ENCODE measurements around the gene KLC3.
A peak's percentile ranks its signal among the peaks of the same experiment; 100 is the strongest.

Gene KLC3

DNA sequence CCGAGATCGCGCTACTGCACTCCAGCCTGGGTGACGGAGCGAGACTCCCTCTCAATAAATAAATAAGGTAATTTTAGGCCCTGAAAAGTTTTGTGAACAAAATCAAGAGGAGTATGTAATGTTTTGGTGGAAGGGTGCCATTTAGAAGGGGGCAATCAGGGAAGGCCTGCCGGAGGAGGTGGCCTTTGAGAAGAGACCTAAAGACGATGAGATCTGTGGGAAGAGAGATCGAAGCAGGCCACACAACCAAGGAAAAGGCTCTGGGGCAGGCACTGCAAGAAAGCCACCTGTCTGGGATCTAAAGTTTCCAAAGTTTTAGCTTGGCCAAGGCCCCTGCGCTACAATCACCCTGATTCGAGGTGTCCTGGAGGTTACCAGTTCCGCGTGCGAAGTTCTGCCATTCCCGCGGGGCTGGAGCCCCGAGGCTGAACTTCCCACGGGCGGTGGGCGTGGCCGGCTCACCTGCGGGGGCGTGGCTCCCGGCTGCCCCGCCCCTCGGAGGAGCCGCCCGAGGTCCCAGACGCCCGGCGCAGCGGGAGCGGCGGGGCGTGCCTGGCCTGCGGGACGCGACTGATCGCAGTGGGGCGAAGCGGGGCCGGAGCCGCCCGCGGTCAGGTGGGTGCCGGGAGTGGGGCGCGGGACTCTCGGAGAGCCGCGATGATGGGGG, at the start of gene KLC3:
TSS of gene KLC3 (plus strand) at position 519 of the 667 bp plus-strand sequence. CDS start 4,792 bp downstream, outside the sequence.
- Mint-ChIP-seq H3K27ac (no peak within 1 kb of the TSS), H3K4me1 (peaks cover 8% of the 10 kb centered on the region), H3K9me3 (no peaks in the 10 kb centered on the region), H3K27me3 (peaks cover 23% of the 10 kb centered on the region), H3K4me3 (peak within 1 kb of the TSS; percentile 64), H3K36me3 (no peaks in the 10 kb centered on the region)

GRCh38 chr19:45291834-45292233, 48.7 kb upstream of the KLC3 start:
- no peaks in the 10 kb centered on the region for H3K9me3 Mint-ChIP-seq
- H3K27ac Mint-ChIP-seq = no peak overlapping the region
- H3K4me3 Mint-ChIP-seq = no peak overlapping the region
- peaks cover 27% of the 10 kb centered on the region for H3K36me3 Mint-ChIP-seq
- no peaks in the 10 kb centered on the region for H3K27me3 Mint-ChIP-seq
- peaks cover 5% of the 10 kb centered on the region for H3K4me1 Mint-ChIP-seq

- H3K9me3 Mint-ChIP-seq = no peaks in the 10 kb centered on the region
- H3K27me3 Mint-ChIP-seq = no peaks in the 10 kb centered on the region
- peaks cover 27% of the 10 kb centered on the region for H3K36me3 Mint-ChIP-seq
- H3K4me3 Mint-ChIP-seq = no peak overlapping the region
- H3K4me1 Mint-ChIP-seq = peaks cover 5% of the 10 kb centered on the region
- no peak overlapping the region for H3K27ac Mint-ChIP-seq
Measured at GRCh38 chr19:45293682-45294081, 46.9 kb upstream of the KLC3 start.

- Mint-ChIP-seq H3K4me1 (peaks cover 5% of the 10 kb centered on the region), H3K9me3 (no peaks in the 10 kb centered on the region), H3K27ac (peak overlapping the region; percentile 23), H3K27me3 (no peaks in the 10 kb centered on the region), H3K4me3 (no peak overlapping the region), H3K36me3 (peaks cover 27% of the 10 kb centered on the region)
Measured at GRCh38 chr19:45294291-45295029, 46.1 kb upstream of the KLC3 start.

GRCh38 chr19:45295873-45296272, 44.7 kb upstream of the KLC3 start:
- H3K27ac Mint-ChIP-seq = no peak overlapping the region
- H3K4me1 Mint-ChIP-seq = peaks cover 5% of the 10 kb centered on the region
- H3K27me3 Mint-ChIP-seq = no peaks in the 10 kb centered on the region
- no peak overlapping the region for H3K4me3 Mint-ChIP-seq
- no peaks in the 10 kb centered on the region for H3K9me3 Mint-ChIP-seq
- peaks cover 27% of the 10 kb centered on the region for H3K36me3 Mint-ChIP-seq

DNA sequence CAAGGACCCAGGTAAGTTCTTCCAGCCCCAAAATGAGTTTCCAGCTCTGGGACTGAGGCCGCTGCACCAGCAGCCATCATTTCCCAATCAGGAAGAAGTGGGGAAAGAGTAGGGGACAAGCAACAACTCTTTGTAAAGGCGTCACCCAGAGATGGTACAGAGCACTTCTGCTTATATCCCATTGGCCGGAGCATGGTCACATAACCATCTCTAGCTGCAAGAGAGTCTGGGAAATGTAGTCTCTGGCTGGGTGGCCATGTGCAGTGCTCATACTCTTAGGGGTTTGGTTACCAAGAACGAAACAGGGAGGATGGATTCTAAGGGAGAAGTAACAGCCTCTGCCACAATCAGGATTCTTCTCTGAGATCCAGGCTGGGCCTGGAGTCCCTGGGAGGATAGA, 44.2 kb upstream of the KLC3 start:
- Mint-ChIP-seq H3K27me3 (no peaks in the 10 kb centered on the region), H3K36me3 (peaks cover 25% of the 10 kb centered on the region), H3K9me3 (no peaks in the 10 kb centered on the region), H3K4me3 (no peak overlapping the region), H3K27ac (no peak overlapping the region), H3K4me1 (peaks cover 5% of the 10 kb centered on the region)

DNA sequence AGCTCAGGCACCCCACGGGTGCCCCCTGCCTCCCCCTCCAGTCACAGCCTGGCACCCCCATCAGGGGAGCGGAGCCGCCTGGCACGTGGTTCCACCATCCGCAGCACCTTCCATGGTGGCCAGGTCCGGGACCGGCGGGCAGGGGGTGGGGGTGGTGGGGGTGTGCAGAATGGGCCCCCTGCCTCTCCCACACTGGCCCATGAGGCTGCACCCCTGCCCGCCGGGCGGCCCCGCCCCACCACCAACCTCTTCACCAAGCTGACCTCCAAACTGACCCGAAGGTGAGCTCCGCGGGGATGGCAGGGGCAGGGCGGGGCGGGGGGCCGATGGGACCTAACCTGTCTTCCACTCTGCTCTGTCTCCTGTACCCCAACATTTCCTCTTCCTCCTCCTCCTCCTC, 42.9 kb upstream of the KLC3 start:
- H3K36me3 Mint-ChIP-seq = peaks cover 21% of the 10 kb centered on the region
- H3K27me3 Mint-ChIP-seq = no peaks in the 10 kb centered on the region
- H3K4me3 Mint-ChIP-seq = no peak overlapping the region
- H3K4me1 Mint-ChIP-seq = peaks cover 5% of the 10 kb centered on the region
- H3K9me3 Mint-ChIP-seq = no peaks in the 10 kb centered on the region
- H3K27ac Mint-ChIP-seq = no peak overlapping the region

- peaks cover 5% of the 10 kb centered on the region for H3K4me1 Mint-ChIP-seq
- no peaks in the 10 kb centered on the region for H3K9me3 Mint-ChIP-seq
- no peaks in the 10 kb centered on the region for H3K27me3 Mint-ChIP-seq
- H3K36me3 Mint-ChIP-seq = peaks cover 20% of the 10 kb centered on the region
- H3K4me3 Mint-ChIP-seq = no peak overlapping the region
- H3K27ac Mint-ChIP-seq = no peak overlapping the region
Measured at GRCh38 chr19:45298264-45298663, 42.3 kb upstream of the KLC3 start.

GRCh38 chr19:45299719-45300118, 40.8 kb upstream of the KLC3 start:
- H3K36me3 Mint-ChIP-seq = peaks cover 14% of the 10 kb centered on the region
- H3K27me3 Mint-ChIP-seq = no peaks in the 10 kb centered on the region
- H3K4me1 Mint-ChIP-seq = no peaks in the 10 kb centered on the region
- no peak overlapping the region for H3K4me3 Mint-ChIP-seq
- H3K9me3 Mint-ChIP-seq = no peaks in the 10 kb centered on the region
- no peak overlapping the region for H3K27ac Mint-ChIP-seq

GRCh38 chr19:45302416-45302815, 38.1 kb upstream of the KLC3 start:
- Mint-ChIP-seq H3K27ac (no peak overlapping the region), H3K27me3 (no peaks in the 10 kb centered on the region), H3K4me1 (no peaks in the 10 kb centered on the region), H3K4me3 (no peak overlapping the region), H3K36me3 (peaks cover 7% of the 10 kb centered on the region), H3K9me3 (no peaks in the 10 kb centered on the region)

GRCh38 chr19:45303269-45304060, 37.1 kb upstream of the KLC3 start:
- H3K9me3 Mint-ChIP-seq = no peaks in the 10 kb centered on the region
- H3K27me3 Mint-ChIP-seq = no peaks in the 10 kb centered on the region
- H3K27ac Mint-ChIP-seq = no peak overlapping the region
- H3K36me3 Mint-ChIP-seq = peaks cover 7% of the 10 kb centered on the region
- H3K4me1 Mint-ChIP-seq = no peaks in the 10 kb centered on the region
- H3K4me3 Mint-ChIP-seq = no peak overlapping the region

DNA sequence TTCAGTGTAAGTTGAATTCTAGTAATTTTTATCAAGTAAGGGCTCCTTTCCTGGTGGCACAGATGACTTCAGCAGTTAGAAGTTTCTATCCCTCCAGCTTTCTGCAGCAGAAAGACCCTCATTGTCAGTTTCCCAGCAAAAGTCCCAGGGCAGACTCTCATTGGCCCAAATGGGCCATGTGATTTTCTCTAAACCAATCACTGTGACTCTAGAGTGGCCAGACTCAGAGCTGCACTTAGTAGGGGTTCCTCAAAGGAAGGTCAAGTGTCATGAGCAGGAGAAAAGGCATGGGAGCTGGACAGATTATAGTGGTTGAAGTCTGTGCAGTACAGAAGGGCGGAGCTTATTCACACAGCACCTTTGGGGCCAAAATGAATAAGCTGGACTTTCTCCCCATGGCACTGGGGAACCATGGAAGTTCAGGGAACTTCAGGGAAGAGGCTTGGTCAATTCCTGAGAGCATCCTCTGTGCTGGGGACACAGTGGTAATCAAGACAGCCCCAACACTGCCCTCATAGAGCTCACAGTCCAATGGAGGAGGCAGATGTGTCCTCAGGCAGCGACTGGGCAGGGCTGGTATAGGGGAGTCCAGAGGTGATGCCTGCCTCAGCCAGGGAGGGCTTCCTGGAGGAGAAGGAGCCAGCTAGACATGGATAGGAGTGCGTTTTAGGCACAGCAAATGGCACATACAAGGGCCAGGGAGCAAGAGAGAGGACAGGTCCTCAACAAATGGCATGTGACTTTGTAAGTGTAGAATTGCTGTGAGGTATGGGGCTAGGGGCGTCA, 36.2 kb upstream of the KLC3 start:
- H3K27me3 Mint-ChIP-seq = no peaks in the 10 kb centered on the region
- H3K4me3 Mint-ChIP-seq = no peak overlapping the region
- no peaks in the 10 kb centered on the region for H3K4me1 Mint-ChIP-seq
- H3K36me3 Mint-ChIP-seq = peaks cover 6% of the 10 kb centered on the region
- H3K27ac Mint-ChIP-seq = no peak overlapping the region
- no peaks in the 10 kb centered on the region for H3K9me3 Mint-ChIP-seq

- Mint-ChIP-seq H3K36me3 (peaks cover 4% of the 10 kb centered on the region), H3K27ac (no peak overlapping the region)
Measured at GRCh38 chr19:45305007-45305406, 35.5 kb upstream of the KLC3 start.

DNA sequence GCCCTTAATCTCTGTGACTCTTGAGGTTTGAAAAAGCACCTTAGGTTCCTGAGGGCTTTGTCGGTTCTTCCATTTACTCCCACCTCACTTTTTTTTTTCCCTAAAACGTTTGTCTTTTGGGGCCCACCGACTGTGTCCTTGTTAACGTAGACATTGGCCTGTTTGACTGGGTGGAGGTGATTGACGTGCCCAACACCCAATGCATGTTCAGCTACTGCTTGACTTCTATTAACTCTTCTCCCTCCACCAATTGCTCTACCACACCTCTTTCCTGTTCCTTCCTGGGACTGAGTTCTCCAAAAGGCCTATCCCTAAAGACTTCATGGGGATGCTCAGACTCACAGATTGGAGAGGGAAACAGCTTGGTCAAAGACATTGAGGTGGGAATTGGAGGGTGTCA, 35.1 kb upstream of the KLC3 start:
- no peaks in the 10 kb centered on the region for H3K4me1 Mint-ChIP-seq
- no peaks in the 10 kb centered on the region for H3K9me3 Mint-ChIP-seq
- H3K4me3 Mint-ChIP-seq = no peak overlapping the region
- H3K36me3 Mint-ChIP-seq = peaks cover 3% of the 10 kb centered on the region
- H3K27ac Mint-ChIP-seq = no peak overlapping the region
- no peaks in the 10 kb centered on the region for H3K27me3 Mint-ChIP-seq

More at GRCh38 chr19:45305007-45305406, 35.5 kb upstream of the KLC3 start:
- H3K27me3 Mint-ChIP-seq = no peaks in the 10 kb centered on the region
- no peak overlapping the region for H3K4me3 Mint-ChIP-seq
- H3K4me1 Mint-ChIP-seq = no peaks in the 10 kb centered on the region
- no peaks in the 10 kb centered on the region for H3K9me3 Mint-ChIP-seq

- no peaks in the 10 kb centered on the region for H3K9me3 Mint-ChIP-seq
- no peak overlapping the region for H3K4me3 Mint-ChIP-seq
- H3K27me3 Mint-ChIP-seq = no peaks in the 10 kb centered on the region
- no peak overlapping the region for H3K27ac Mint-ChIP-seq
- no peaks in the 10 kb centered on the region for H3K4me1 Mint-ChIP-seq
- peaks cover 3% of the 10 kb centered on the region for H3K36me3 Mint-ChIP-seq
Measured at GRCh38 chr19:45306040-45306439, 34.5 kb upstream of the KLC3 start.
